ENCODE results near the gene SMIM17.

SMIM17 gene

DNA sequence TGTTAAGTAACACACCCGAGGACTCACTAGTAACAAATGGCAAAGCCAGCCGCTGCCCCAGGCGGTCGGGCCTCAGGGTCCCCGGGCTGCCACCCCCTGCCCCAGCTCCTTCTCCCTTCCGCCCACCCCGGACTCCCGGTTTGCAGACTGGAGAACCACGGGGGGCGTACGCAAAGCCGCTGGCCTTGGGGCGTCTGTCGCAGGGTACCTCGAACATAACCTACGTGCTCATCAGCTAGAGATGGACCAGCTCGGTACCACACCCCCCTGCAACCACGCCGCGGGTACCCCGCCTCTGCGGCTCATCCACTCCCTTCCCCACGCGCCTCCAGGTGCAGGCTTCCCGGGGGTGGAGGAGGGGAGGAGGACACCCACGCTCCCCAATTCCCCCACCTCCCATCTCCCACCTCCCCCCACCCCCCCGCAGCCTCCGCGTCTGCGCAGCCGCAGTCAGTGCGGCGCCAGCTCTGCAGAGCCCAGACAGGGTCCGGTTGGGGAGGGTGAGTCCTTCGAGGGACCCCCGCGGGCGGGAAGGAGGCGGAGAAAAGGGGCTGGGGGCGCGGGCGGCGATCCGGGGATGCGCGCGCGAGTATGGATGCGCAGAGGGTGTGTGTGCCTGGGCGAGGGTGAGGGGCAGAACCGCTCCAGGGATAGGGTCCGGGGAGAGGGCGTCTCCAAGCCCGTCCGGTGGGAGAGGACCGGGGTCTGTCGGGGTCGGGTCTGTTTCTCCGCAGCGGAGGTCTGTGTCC lies at the start of gene SMIM17:
Gene SMIM17, plus strand, starts transcription at position 449 of the 749 bp plus-strand sequence. CDS start 2,509 bp downstream, outside the sequence.
- DNase-seq = no peak

DNA sequence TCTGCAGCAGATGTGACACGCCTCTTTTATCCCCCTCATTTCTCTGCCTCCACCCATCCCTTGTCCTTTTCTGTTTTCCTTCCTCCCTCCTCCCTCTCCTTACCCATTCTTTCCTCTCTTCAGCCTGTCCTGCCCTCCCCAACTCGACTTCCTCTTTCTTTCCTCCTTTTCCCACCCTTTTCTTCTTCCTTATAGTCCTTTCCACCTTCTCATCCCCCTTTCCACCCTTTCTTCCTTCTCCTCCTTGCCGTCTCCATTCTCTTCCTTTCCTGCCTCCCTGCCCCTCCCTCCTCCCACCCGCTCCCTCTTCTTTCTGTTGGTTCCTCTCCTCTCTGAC lies 48.5 kb upstream of the SMIM17 start:
- DNase-seq = no peak

DNA sequence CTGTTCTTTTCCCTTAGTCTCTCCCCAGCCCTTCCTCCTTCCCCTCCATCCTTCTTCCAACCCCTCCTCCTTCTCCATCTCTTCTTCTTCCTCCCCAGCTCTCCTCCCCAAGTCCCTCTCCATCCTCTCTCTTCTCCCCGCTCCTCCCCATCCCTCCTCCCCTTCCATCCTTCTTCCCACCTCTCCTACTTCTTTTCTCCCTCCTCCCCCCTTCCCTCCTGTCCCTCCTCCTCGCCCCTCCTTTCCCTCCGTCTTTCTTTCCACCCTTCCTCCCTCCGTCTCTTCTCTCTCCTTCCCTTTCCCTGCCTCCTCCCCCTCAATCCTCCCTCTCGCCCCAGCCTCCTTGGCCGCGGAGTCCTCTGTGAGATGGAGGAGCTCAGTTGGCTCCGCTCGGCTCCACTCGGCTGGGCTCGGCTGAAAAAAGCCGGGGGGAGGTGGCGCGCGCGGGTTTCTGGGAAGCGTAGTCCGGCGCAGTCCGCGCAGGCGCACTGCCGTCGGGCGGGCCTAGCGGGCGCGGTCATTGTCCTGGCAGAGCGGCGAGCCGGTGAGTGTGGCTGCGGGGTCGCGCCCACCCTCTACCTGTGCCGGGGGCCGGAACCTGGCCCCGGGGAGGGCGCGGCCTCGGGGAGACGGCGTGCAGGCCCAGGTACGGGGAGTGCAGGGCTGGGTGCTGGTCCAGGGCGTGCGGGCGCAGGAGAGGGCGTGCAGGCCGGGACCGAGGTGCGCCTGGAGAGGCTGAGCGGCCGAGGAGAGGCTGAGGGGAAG lies 48.0 kb upstream of the SMIM17 start, which contains the start of gene ZNF71:
Gene ZNF71, plus strand, starts transcription at position 520 of the 765 bp plus-strand sequence. CDS start 6,257 bp downstream, outside the sequence.
- DNase-seq = peak; percentile 91

DNA sequence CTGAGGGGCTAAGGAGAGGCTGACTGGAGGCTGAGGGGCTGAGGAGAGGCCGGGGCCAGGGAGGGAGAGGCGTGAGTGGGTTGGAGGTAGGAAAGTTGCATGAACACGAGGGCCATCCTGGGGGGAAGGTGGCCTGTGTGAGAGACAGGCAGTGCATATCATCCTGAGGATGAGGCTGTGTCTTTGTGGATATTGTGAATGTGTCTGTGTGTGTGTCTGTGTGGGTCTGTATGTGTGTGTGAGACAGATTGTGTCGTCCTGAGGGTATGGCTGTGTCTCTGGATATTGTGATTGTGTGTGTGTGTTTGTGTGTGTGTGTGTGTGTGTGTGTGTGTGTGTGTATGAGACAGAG lies 47.4 kb upstream of the SMIM17 start:
- DNase-seq = no peak

DNA sequence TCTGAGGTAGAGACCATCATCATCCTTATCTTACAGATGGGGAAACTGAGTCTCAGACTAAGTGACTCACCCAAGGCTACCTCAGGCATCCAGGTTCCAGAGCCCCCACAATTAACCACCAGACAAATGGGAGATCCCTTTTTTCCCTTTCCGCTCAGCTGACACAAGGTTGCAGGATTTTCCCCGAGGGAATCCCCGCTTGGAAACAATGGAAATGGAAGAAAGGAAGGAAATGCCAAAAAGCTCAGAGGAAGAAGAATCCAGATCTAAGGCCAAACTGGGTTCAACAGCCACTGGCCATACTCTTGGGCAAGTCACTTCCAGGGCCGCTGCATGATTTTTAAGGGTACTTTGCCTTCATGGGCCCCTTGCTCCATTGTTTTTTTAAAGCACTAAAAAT lies 46.3 kb upstream of the SMIM17 start:
- DNase-seq = no peak

DNA sequence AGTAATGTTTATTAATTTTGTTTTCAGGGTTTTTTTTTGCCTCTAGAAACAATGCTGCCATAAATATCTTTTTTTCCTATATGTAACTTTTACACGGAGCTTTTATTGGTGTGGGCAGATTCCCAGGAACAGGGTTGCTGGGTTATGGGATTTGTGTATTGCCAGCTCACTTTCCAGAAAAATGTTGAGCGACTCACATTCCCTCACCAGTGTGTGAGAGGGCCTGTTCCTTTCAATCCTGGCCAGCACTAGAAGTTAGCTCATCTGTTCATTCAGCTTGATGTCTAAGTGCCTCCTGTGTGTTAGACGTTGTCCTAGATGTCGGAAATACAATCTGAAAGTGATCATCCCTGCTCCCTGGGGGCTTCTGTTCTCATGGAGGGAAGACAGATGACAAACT lies 45.3 kb upstream of the SMIM17 start:
- no peak for DNase-seq

DNA sequence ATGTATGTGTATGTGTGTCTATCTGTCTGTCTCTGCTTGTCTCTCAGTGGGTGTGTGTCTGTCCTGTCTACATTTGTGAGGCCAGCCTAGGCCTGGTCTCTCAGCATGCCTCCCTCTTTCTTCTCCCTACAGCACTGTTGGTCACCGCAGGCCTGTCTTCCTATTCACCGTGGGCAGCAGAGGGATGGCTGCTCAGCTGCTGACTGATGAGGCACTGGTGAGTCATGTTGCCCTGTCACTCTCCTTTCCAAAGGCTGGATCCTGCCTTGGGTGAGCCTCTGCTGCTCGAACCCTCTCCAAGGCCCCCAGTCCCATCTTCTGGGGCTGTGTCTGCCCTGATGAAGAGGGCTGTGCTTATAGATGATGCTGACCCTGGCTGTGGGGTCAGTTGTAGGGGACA lies 41.6 kb upstream of the SMIM17 start:
- no peak for DNase-seq

DNA sequence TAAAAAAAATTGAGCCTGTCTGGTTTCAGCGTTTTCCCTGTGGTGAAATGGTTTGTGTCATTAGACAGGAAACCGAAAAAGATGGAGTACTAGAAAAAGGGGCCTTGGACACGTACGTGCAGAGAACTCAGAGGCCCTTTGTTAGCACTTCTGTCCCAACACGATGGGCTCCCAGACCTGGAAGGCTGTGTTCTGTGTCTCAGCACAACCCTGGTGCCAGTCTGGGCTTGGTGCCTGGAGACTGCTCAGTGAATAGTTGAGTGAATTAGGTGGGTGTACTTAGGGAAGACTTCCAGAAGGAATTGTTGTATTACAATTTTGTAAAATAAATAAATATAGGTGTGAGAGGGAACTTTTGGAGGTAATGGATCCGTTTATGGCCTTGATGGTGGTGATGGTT lies 39.1 kb upstream of the SMIM17 start:
- DNase-seq = no peak

DNA sequence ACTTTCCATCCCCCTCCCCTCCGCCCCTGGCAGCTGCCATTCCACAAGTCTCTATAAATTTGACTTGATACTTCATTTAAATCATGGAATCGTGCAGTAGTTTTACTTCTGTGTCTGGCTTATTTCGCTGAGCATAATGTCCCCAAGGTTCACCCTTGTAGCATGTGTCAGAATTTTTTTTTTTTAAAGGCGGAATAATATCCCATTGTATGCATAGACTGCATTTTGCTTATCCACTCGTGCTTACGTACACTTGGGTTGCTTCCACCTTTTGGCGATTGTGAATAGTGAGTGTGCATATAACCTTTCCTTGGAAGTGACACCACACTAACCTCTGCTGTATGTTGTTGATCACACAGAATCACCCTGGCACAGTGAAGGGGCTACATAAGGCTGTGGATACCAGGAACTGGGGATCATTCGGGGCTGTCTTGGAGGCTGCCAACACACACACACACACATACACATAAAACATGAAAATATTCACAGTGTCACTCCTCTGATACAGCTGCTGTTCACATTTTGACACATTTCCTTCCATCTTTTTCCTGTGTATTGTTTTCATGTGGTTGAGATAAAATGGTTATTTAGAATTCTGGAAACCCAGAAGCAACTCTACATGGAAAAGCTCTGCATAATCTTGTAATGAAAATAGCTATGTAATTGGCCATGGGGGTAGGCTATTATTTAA lies 34.5 kb upstream of the SMIM17 start:
- DNase-seq = no peak

DNA sequence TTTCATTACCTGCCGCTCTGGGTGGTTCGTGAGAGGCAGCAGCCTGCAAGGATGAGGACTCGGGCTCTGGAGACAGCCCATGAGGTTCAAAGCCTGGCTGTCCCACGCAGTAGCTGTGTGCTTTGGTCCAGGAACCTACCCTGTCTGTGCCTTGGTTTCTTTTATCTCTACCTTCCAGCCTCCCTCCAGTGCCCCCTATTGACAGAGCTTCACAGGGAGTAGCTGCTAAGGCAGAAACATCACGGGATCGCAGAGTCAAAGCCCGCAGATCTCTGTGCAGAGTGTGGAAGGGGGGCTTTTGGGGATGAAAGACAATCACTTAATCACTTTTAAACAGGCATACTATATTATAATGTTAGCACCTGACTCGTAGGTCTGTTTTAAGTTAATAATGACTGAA lies 31.7 kb upstream of the SMIM17 start:
- DNase-seq = no peak

DNA sequence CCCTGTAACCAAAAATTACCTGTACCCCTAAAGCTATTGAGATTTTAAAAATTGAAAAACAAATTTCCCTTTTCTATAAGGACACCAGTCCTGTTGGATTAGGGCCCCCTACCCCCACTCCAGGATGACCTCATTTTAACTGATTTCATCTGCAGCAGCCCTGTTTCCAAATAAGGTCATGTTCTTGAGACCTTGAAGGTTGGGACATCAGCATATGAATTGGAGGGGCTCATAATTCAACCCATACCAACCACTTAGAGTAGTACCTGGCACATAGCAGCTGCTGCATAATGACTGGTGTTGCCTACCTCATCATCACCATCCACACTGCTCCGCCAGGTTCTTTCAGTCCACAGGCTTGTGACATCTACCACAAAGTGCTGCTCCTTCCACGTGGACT lies 30.2 kb upstream of the SMIM17 start:
- no peak for DNase-seq

DNA sequence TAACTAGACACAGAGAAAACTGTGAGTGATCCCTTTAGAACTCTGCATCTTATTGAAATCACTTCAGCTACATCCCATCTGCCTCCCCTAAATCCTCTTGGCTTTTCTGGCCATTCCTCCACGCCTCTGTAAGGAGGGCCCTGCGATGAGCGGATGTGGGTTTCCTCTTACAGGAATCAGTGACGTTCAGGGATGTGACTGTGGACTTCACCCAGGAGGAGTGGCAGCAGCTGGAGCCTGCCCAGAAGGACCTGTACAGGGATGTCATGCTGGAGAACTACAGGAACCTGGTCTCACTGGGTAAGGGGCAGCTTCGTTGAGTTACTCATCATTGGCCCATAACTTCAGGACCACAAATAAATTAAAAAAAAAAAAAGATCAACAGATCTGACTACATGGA lies 29.3 kb upstream of the SMIM17 start:
- no peak for DNase-seq

DNA sequence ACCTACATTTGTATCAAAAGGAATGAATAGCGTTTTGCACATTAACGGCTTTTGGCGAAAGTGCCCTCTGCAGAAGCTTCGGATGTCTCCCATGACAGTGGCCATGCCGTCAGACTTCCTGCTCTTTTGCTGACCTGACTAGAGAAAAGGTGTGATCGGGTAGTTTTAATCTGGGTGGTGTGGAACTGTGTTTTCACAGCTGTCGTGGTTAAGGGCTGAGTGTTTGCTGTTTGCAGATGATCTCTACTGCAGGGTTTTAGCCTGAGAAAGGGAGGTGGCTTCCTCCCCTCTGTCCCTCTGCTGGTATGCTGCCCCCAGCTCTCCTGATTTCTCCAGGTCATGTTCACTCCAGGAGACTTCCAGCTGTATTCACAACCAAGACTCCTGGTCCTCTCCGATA lies 25.4 kb upstream of the SMIM17 start:
- DNase-seq = no peak

DNA sequence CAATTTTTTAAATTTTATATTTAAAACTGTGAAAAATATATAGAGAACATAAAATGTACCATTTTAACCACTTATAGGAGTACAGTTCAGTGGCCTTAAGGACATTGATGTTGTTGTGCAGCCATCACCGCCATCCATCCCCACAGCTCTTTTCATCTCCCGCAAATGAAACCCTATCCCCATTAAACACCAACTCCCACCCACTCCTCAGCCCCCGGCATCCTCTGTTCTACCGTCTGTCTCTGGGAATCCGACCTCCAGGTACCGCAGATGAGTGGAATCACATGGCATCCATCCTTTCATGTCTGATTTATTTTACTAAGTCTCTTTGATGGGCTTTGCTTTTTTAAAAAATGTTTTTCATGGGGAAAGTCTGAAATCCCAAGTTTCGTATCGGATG lies 23.8 kb upstream of the SMIM17 start:
- DNase-seq = no peak

DNA sequence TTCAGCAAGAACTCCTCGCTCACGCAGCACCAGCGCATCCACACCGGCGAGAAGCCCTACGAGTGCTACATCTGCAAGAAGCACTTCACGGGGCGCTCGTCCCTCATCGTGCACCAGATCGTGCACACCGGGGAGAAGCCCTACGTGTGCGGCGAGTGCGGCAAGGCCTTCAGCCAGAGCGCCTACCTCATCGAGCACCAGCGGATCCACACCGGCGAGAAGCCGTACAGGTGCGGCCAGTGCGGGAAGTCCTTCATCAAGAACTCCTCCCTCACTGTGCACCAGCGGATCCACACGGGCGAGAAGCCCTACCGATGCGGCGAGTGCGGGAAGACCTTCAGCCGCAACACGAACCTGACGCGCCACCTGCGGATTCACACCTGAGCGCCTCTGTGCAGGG lies 20.6 kb upstream of the SMIM17 start:
- no peak for DNase-seq

DNA sequence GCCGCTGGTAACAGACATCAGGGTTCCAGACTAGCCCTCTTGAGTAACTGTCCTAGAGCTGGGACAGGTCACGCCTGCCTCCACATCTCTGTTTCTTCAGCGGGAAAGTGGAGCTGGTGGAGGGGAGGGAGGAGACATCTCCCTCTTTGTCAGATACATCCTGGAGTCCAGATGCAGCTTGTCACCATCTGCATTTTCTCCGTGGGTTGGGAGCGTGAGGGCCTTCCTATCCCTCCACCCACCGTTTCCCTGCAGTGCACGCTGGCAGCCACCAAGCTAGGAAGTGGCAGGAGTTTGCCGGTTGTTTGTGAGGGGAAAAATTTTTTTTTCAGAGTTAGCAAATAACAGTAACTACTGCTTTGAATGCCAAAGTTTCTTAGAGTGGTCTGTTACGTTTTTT lies 20.0 kb upstream of the SMIM17 start:
- DNase-seq = no peak

DNA sequence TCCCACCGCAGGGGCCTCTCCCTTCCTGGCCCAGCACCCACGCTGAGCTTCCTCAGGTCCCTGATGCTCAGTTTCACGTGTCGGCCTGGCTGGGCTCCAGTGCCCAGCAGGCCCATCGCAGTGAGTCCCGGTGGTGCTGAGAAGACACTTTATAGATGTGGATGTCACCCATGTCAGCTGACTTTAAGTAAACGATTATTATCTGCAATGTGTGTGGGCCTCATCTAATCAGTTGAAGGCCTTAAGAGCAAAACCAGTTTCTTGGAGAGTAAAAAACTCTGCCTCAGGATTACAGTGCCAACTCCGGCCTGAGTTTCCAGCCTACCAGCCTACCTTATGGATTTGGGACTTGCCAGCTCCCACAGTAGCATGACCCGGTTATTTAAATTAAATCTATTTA lies 17.3 kb upstream of the SMIM17 start:
- DNase-seq = no peak

DNA sequence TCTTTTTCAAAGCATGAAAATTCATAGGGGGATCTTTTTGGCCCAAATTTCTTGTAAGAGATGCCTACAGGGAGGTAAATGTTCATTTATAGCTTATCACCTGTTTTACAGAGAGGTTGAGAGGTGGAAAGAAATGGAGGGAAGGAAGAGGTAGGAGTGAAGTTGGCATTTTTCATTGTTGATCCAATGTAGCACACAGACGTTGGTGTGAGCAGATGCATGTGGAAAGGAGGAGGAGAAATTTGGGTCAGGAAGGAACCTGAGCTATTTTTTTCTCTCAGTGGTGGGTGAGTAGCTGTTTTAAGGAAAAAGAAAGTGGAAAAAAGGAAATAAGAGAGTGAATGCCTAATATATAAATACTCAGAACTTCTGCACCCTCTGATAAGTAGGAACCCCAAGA lies 9.9 kb upstream of the SMIM17 start:
- DNase-seq = no peak

DNA sequence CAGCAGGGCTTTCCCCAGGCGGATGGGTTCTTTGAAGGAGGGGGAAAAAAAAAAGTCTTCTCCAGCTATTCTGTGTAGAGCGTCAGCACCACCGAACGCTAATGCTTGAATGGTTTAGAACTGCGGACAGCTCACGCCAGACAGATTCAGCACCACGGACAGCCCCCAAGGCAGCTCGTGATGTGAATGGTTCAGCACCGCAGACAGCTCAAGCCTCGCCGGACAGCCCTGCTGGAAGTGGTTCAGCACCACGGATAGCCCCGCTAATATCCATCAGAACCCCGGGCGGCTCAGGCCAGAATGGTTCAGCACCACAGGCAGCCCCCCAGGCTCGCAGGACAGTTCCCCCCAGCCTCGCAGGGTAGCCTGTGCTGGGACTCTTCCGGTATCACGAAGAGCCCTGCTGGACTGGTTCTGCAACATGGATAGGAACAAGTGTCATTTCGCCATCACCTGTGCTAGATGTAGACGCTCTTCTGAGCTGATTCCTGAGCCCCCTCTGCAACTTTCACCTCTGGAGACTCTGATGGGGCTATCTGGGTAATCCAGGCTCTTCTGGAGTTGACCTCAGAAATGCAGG lies 4.9 kb upstream of the SMIM17 start:
- peak; percentile 6 for DNase-seq

DNA sequence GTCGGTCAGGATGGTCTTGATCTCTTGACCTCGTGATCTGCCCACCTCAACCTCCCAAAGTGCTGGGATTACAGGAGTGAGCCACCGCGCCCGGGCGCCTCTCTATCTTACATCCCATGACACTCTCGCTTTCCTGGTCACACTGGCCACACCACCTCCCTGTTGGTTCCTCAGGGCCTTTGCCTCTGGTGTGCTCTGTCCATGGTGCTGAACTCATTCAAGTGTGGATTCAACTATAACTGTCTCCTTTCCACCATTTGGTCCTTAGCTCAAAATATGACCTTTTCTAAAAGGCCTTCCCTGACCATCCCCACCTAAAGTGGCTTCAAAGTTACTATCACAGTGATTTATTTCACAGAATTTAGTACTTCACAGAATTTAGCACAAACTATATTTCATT lies 3.7 kb upstream of the SMIM17 start:
- DNase-seq = no peak

DNA sequence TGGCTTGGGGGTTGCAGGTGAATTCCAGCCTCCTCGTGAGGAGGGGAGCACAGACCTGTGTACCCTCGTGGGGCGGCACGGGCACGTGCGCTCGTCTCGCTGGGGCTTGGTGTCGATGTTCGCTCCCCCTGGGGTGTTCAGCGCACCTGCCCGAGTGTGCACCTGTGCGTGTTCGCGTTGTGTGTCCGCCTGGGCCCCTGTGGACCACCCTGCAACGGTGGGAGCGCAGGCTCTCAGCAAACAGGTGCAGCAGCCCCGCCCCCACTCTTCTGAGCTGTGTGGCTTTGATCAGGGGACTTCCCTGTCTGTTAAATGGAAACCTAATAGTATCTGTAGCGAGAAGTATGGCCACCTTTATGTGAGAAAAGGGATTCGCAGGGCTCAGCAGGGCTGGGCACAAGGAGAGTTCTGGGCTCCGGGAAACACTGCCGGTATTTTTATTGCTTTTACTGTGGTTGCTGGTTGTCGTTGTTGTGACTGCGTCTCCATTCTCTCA lies 549 bp downstream of the SMIM17 start:
- no peak for DNase-seq

DNA sequence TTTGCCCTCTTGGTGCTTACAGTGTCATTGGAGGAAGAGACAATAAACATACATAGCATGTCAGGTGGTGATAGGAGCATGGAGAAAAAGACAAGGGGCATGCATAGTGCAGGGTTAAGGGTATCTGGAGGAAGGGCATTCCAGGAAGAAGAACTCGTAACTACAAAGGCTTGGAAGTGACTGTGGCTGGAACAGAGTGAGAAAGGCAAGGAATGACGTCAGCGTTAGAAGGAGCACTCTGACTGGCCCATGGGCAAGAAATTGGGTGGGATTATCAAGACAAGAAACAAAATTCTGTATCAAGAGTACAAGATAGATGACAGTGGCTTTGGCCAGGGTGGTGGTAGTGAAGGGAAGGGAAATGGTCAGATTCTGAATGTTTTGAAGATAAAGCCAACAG lies 11.2 kb downstream of the SMIM17 start:
- no peak for DNase-seq

DNA sequence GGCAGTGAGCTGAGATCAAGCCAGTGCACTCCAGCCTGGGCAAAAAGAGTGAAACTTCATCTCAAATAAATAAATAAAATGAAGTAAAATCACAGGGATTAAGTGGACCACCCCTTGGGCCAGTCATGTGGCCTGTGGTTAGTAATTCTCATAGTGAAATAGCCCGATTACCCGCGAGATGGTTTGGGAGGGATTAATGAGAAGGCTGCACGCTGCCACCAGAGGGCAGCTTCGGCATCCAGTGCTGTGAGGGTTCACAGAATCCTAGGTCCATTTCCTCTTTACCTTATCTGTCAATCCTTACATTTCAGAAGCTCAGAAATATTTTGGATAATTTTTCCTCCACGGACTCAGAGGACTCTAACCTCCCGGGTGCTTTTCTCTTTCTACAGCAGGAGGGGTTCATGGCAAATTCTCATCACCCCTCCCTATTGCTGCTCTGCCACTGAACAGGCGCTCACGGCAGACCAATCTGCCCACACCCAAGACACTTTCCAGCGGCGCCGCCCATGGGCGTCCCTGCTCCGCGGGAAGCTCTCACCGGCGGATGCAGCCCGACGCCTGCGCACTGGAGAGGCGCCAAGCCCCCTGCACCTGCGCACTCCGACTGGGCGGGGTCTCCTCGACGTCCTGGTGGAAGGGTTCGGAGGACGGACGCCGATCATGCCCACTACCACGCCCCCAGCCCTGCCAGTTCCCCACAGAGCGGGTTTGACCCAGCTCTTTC lies 17.6 kb downstream of the SMIM17 start:
- no peak for DNase-seq
